SK-N-SH (cell line): Measurements from ENCODE around the gene CENPS. TPM values are rescaled to one million over a fixed set of nuclear protein-coding genes. Genes with fewer than 3 reads are reported as not detected.

ENCODE experiments used
- CTCF ChIA-PET: fragments of 300-600, 350-600 bp; formaldehyde crosslinking; extraction: SDS; loops from one replicate; lab custom pipeline; 2021; lab: Yijun Ruan, JAX
- POLR2A ChIA-PET: fragments of 350-600 bp; sonication (Branson Sonifier 250); formaldehyde crosslinking; extraction: SDS; loops from one replicate; lab custom pipeline; 2020; ENCODE audit warnings: antibody characterized with exemption, inconsistent platforms; lab: Yijun Ruan, JAX
- DNase-seq: peaks from one replicate; pipeline ENCODE4 v3.0.0; 2012
- H2AFZ ChIP-seq: fragments of 200-600 bp; sonication (generic); 2 replicates; pipeline ENCODE4 v1.8.1; 2016; ENCODE audit warnings: antibody characterized with exemption, mild to moderate bottlenecking, low read depth
- H3F3A ChIP-seq: fragments of 200-600 bp; sonication (generic); replicated peaks from 2 replicates; pipeline ENCODE3; 2016; ENCODE audit warnings: antibody characterized with exemption, mild to moderate bottlenecking; ENCODE audit not compliant: insufficient read depth
- H3K27ac ChIP-seq, 2 experiments: fragments of 200-500 bp in 1 of 2; fragments of 200-600 bp in 1 of 2; sonication (Bioruptor generic) in 1 of 2; sonication (generic), shearing (Covaris generic) in 1 of 2; 2 replicates each; pipeline versions ENCODE4 v1.5.1 to v1.6.1; 2014 to 2016; ENCODE audit warnings: low read depth in 2 of 2, inconsistent platforms in 1 of 2, low read length in 1 of 2, mild to moderate bottlenecking in 1 of 2, mixed read lengths in 1 of 2
- H3K27me3 ChIP-seq: fragments of 200-600 bp; sonication (generic), shearing (Covaris generic); 2 replicates; pipeline ENCODE4 v1.6.1; 2016; ENCODE audit warnings: mixed run types; ENCODE audit not compliant: insufficient read depth
- H3K36me3 ChIP-seq, 2 experiments: fragments of 200-500 bp in 1 of 2; fragments of 200-600 bp in 1 of 2; sonication (Bioruptor generic) in 1 of 2; sonication (generic) in 1 of 2; replicated peaks in 1 of 2; 2 replicates each; pipeline versions ENCODE3 to v1.5.1; 2014 to 2016; ENCODE audit warnings: low read length in 1 of 2, mild to moderate bottlenecking in 1 of 2; ENCODE audit not compliant: insufficient read depth in 2 of 2, control insufficient read depth in 1 of 2
- H3K4me1 ChIP-seq, 2 experiments: fragments of 200-500 bp in 1 of 2; fragments of 200-600 bp in 1 of 2; sonication (Bioruptor generic) in 1 of 2; sonication (generic), shearing (Covaris generic) in 1 of 2; 2 replicates each; pipeline versions ENCODE4 v1.5.1 to v1.6.1; 2014 to 2016; ENCODE audit warnings: low read depth in 1 of 2, low read length in 1 of 2, mixed run types in 1 of 2; ENCODE audit not compliant: insufficient read depth in 2 of 2, control insufficient read depth in 1 of 2
- H3K4me2 ChIP-seq: fragments of 200-600 bp; sonication (generic), shearing (Covaris generic); 2 replicates; pipeline ENCODE4 v1.6.1; 2017; ENCODE audit warnings: mixed run types
- H3K4me3 ChIP-seq, 2 experiments: fragments of 200-500 bp in 1 of 2; fragments of 200-600 bp in 1 of 2; sonication (Bioruptor generic) in 1 of 2; sonication (generic), shearing (Covaris generic) in 1 of 2; 2 replicates each; pipeline versions ENCODE4 v1.5.1 to v1.8.1; 2014 to 2016; ENCODE audit warnings: low read depth in 2 of 2, inconsistent platforms in 1 of 2, low read length in 1 of 2, mild to moderate bottlenecking in 1 of 2, mixed read lengths in 1 of 2, moderate library complexity in 1 of 2
- H3K79me2 ChIP-seq: fragments of 200-600 bp; sonication (generic); 2 replicates; pipeline ENCODE4 v1.8.1; 2017; ENCODE audit warnings: mild to moderate bottlenecking; ENCODE audit not compliant: insufficient read depth
- H3K9ac ChIP-seq: fragments of 200-600 bp; sonication (generic); 2 replicates; pipeline ENCODE4 v1.6.1; 2017; ENCODE audit warnings: mixed run types
- H3K9me2 ChIP-seq: fragments of 200-600 bp; sonication (generic); 2 replicates; pipeline ENCODE4 v1.6.1; 2017; ENCODE audit warnings: mixed run types
- H3K9me3 ChIP-seq: fragments of 200-600 bp; sonication (generic); 2 replicates; pipeline ENCODE4 v1.6.1; 2017; ENCODE audit warnings: mixed run types, mild to moderate bottlenecking, moderate library complexity
- H4K20me1 ChIP-seq: fragments of 200-600 bp; sonication (generic); 2 replicates; pipeline ENCODE4 v1.6.1; 2017; ENCODE audit warnings: mild to moderate bottlenecking, mixed run types; ENCODE audit not compliant: insufficient read depth
- CHD2 ChIP-seq: fragments of 150-350 bp; IDR thresholded peaks from 2 replicates; pipeline ENCODE4 v1.6.1; 2018; ENCODE audit warnings: low read length; ENCODE audit not compliant: partially characterized antibody
- ELF1 ChIP-seq: IDR thresholded peaks from 2 replicates; pipeline ENCODE4 v1.4.0; 2012
- GABPA ChIP-seq: IDR thresholded peaks from 2 replicates; pipeline ENCODE4 v1.4.0; 2012; ENCODE audit warnings: low read depth, mild to moderate bottlenecking
- GATA2 ChIP-seq: sonication (generic); formaldehyde crosslinking; IDR thresholded peaks from 2 replicates; pipeline ENCODE4 v1.5.0; 2020; ENCODE audit warnings: mild to moderate bottlenecking, missing genetic modification reagents
- NRF1 ChIP-seq: IDR thresholded peaks from 2 replicates; pipeline ENCODE4 v1.6.1; 2012; ENCODE audit warnings: low read depth, mild to moderate bottlenecking, low read length
- POLR2AphosphoS5 ChIP-seq: IDR thresholded peaks from 2 replicates; pipeline ENCODE4 v1.6.1; 2012; ENCODE audit warnings: low read depth, low read length
- RXRA ChIP-seq: IDR thresholded peaks from 2 replicates; pipeline ENCODE4 v1.4.0; 2012; ENCODE audit warnings: low read depth, mild to moderate bottlenecking, borderline replicate concordance
- TAF1 ChIP-seq: IDR thresholded peaks from 2 replicates; pipeline ENCODE4 v1.6.1; 2012; ENCODE audit warnings: low read depth, mild to moderate bottlenecking, low read length, moderate library complexity, borderline replicate concordance
- TCF12 ChIP-seq: IDR thresholded peaks from 2 replicates; pipeline ENCODE4 v1.4.0; 2012
- TEAD4 ChIP-seq: IDR thresholded peaks from 2 replicates; pipeline ENCODE4 v1.4.0; 2012; ENCODE audit warnings: mild to moderate bottlenecking, borderline replicate concordance; ENCODE audit not compliant: insufficient read depth
- WGBS: methylation state at CpG from one replicate; pipeline ENCODE4 v1.1.6; 2017; ENCODE audit warnings: low lambda C conversion rate; 5-methylcytosine and 5-hydroxymethylcytosine counted together
- polyA plus RNA-seq, 3 experiments: library from polyadenylated mRNA; depleted of rRNA; stranded (reverse); fragments of >200 nt; gene quantifications; 2 replicates each; pipeline ENCODE4 v1.2.3, GENCODE V29; 2012
- TF ChIP-seq, protein P1 (sequence below): fragments of 200-600 bp; sonication (generic); IDR thresholded peaks from 2 replicates; pipeline ENCODE4 v1.6.1; 2017; ENCODE audit warnings: antibody characterized with exemption, mild to moderate bottlenecking, moderate library complexity
- TF ChIP-seq, protein P2 (sequence below): fragments of 150-350 bp; IDR thresholded peaks from 2 replicates; pipeline ENCODE4 v1.6.1; 2017; ENCODE audit warnings: antibody characterized with exemption, low read length, low read depth, borderline replicate concordance
- TF ChIP-seq, protein P3 (sequence below): IDR thresholded peaks from 2 replicates; pipeline ENCODE4 v1.6.1; 2012; ENCODE audit warnings: mild to moderate bottlenecking, low read depth, low read length, moderate library complexity
- TF ChIP-seq, protein P4 (sequence below): IDR thresholded peaks from 2 replicates; pipeline ENCODE4 v1.4.0; 2012; ENCODE audit warnings: low read depth, borderline replicate concordance
- TF ChIP-seq, protein P5 (sequence below): fragments of 150-350 bp; IDR thresholded peaks from 2 replicates; pipeline ENCODE4 v1.6.1; 2016; ENCODE audit warnings: mild to moderate bottlenecking, low read depth, low read length

CENPS gene
- polyA plus RNA-seq, 1 of the 3 experiments (the other 2 are of a cell fraction), result 20.0 TPM

DNA sequence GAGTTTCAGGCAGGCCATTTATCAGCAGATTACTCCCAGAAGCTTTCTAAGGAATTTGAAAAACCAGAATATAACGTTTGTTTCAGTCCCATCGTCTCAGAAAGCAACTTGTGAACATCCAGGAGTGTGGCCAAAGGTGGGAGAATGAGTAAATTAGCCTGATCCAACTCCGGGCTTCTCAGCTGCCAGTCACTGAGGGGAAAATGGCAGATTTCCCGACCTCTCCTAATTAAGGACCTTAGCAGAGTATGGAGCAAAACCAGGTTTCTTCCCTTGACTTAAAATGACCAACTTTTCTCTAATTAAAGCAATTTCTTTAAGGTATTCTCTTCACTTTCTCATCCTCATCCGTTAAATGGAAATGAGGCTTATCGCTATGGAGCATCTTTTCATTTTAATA, 20.6 kb downstream of the CENPS start:
- Histone ChIP-seq H3K9ac (no peak overlapping the region; the same call in 1 of the 2 replicates), H3K9me3 (no peaks in the 10 kb centered on the region), H3K79me2 (no peaks in the 10 kb centered on the region), H3K9me2 (no peaks in the 10 kb centered on the region), H2AFZ (peak overlapping the region; percentile 57; the same call in 1 of the 2 replicates), H3K36me3 (peaks cover 0 to 5% of the 10 kb centered on the region in 2 experiments), H3K4me1 (peaks cover 5 to 12% of the 10 kb centered on the region in 2 experiments), H3K4me2 (peak overlapping the region; percentile 54), H3F3A (peaks cover 13% of the 10 kb centered on the region), H3K27ac (peak overlapping the region; percentile 39 to 50; a peak in 3 of 4 replicates), H4K20me1 (no peaks in the 10 kb centered on the region), H3K4me3 (no peak overlapping the region; a peak in 1 of 4 replicates), H3K27me3 (no peaks in the 10 kb centered on the region)
- TF ChIP-seq ELF1 (no peak), POLR2AphosphoS5 (no peak), RXRA (no peak), CHD2 (no peak), TAF1 (no peak), GATA2 (no peak), NRF1 (no peak), GABPA (no peak), TCF12 (no peak), TEAD4 (no peak)
- TF ChIP-seq, protein P1, sequence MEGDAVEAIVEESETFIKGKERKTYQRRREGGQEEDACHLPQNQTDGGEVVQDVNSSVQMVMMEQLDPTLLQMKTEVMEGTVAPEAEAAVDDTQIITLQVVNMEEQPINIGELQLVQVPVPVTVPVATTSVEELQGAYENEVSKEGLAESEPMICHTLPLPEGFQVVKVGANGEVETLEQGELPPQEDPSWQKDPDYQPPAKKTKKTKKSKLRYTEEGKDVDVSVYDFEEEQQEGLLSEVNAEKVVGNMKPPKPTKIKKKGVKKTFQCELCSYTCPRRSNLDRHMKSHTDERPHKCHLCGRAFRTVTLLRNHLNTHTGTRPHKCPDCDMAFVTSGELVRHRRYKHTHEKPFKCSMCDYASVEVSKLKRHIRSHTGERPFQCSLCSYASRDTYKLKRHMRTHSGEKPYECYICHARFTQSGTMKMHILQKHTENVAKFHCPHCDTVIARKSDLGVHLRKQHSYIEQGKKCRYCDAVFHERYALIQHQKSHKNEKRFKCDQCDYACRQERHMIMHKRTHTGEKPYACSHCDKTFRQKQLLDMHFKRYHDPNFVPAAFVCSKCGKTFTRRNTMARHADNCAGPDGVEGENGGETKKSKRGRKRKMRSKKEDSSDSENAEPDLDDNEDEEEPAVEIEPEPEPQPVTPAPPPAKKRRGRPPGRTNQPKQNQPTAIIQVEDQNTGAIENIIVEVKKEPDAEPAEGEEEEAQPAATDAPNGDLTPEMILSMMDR, result no peak
- TF ChIP-seq, protein P2, sequence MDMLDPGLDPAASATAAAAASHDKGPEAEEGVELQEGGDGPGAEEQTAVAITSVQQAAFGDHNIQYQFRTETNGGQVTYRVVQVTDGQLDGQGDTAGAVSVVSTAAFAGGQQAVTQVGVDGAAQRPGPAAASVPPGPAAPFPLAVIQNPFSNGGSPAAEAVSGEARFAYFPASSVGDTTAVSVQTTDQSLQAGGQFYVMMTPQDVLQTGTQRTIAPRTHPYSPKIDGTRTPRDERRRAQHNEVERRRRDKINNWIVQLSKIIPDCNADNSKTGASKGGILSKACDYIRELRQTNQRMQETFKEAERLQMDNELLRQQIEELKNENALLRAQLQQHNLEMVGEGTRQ, result no peak
- TF ChIP-seq, protein P3, sequence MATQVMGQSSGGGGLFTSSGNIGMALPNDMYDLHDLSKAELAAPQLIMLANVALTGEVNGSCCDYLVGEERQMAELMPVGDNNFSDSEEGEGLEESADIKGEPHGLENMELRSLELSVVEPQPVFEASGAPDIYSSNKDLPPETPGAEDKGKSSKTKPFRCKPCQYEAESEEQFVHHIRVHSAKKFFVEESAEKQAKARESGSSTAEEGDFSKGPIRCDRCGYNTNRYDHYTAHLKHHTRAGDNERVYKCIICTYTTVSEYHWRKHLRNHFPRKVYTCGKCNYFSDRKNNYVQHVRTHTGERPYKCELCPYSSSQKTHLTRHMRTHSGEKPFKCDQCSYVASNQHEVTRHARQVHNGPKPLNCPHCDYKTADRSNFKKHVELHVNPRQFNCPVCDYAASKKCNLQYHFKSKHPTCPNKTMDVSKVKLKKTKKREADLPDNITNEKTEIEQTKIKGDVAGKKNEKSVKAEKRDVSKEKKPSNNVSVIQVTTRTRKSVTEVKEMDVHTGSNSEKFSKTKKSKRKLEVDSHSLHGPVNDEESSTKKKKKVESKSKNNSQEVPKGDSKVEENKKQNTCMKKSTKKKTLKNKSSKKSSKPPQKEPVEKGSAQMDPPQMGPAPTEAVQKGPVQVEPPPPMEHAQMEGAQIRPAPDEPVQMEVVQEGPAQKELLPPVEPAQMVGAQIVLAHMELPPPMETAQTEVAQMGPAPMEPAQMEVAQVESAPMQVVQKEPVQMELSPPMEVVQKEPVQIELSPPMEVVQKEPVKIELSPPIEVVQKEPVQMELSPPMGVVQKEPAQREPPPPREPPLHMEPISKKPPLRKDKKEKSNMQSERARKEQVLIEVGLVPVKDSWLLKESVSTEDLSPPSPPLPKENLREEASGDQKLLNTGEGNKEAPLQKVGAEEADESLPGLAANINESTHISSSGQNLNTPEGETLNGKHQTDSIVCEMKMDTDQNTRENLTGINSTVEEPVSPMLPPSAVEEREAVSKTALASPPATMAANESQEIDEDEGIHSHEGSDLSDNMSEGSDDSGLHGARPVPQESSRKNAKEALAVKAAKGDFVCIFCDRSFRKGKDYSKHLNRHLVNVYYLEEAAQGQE, result no peak
- TF ChIP-seq, protein P4, sequence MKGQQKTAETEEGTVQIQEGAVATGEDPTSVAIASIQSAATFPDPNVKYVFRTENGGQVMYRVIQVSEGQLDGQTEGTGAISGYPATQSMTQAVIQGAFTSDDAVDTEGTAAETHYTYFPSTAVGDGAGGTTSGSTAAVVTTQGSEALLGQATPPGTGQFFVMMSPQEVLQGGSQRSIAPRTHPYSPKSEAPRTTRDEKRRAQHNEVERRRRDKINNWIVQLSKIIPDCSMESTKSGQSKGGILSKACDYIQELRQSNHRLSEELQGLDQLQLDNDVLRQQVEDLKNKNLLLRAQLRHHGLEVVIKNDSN, result no peak
- TF ChIP-seq, protein P5, sequence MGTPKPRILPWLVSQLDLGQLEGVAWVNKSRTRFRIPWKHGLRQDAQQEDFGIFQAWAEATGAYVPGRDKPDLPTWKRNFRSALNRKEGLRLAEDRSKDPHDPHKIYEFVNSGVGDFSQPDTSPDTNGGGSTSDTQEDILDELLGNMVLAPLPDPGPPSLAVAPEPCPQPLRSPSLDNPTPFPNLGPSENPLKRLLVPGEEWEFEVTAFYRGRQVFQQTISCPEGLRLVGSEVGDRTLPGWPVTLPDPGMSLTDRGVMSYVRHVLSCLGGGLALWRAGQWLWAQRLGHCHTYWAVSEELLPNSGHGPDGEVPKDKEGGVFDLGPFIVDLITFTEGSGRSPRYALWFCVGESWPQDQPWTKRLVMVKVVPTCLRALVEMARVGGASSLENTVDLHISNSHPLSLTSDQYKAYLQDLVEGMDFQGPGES, result no peak
- CTCF ChIA-PET, result interaction anchor here (3.1 to 4.7 kb wide), 2 partner anchors 21 to 43 kb away, joined by 16 read pairs; partner anchors contain the start of gene CENPS
- DNase-seq, result no peak
- POLR2A ChIA-PET, result no interaction called here
- 69% methylated on average over 6 of the region's 6 CpGs for WGBS
